G401.6 (cell line): ENCODE results near the gene RSRC2.
"Not testable (repeated sequence)": the region's sequence is repeated elsewhere in the genome, so short reads cannot be mapped to it uniquely, and the experiment has no call there.

Source experiments
- FAIRE-seq: peaks from 2 replicates; lab custom pipeline; 2012; peaks lifted over from hg19 to GRCh38; lab: Jason Lieb, UNC

RSRC2 gene

DNA sequence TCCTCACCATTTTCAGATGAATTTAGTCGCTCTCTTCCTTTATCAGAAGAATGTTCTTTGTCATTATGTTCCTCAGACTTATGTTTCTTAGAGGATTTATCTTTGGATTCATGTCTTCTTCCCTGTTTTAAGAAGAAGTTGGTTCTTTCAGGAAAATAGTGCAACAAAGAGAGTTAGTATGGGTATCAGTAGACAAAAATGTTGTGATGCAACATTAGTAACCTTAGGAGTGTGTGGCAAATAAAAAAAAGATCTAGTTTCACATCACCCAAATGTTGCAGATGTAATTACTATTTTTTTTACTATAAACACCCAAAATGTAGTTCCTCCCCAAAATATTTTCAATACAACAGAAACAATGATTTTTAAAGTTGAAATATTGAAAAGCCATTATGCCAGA lies 7.8 kb downstream of the RSRC2 start:
- no peak for FAIRE-seq

DNA sequence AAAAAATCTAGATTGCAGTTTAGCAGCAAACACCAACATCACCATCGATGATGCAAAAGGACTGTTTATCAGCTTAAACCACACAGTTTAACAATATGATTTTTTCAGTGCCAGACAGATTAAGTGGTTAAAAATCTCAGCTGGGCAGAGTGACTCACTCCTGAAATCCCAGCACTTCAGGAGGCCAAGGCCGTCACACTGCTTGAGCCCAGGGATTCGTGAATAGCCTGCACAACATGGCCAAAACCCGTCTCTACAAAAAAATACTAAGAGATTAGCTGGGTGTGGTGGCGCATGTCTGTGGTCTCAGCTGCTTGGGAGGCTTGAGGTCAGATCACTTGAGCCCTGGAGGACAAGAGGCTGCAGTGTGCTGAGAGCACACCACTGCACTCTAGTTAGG lies 8.9 kb downstream of the RSRC2 start:
- no peak for FAIRE-seq

DNA sequence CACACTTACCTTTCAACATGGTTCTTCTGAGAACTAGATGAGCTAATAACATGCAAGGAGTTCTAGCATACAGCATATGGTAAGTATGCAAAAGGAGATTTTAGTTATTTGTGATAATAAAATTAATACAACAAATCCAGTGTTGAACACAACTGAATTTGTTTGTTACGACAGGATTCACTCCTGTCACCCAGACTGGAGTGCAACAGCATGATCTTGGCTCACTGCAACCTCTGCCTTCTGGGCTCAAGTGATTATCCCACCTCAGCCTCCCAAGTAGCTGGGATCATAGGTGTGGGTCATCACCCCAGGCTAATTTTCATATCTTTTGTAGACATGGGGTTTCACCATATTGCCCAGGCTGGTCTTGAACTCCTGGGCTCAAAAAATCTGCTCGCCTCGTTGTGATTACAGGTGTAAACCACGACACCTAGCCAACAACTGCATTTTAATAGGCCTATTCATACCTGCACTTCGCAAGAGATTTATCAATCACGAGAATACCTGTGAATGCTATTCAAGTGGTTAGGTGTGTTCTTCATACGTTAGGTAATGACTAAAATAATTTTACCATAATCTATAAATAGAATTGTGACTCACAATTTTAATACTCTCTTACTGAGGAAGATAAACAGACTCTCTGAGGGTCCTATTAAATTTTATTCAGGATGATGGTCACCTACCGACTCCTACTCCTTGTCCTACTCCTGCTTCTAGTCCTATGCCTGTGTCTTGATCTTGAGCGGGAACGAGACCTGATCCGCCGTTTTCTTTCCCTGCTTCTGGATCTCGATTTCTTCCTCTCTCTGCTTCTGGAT lies 10.0 kb downstream of the RSRC2 start:
- no peak for FAIRE-seq

DNA sequence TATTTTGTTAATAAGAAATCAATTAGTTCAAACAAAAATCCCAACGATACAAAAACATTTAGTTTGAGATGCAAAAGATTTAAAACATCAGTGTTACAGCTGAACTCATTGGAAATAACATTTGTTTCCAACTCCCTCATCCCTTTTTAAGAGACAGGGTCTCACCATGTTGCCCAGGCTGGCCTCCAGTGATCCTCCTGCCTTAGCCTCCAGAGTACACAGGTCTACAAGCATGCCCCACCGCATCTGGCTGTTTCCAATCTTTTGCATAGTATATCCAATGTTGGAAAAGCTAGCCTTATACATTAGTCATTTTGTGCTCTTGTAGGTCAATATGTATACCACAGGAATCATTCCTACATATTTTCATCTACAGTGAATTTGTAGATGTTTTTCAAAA lies 11.5 kb downstream of the RSRC2 start:
- FAIRE-seq: no peak

DNA sequence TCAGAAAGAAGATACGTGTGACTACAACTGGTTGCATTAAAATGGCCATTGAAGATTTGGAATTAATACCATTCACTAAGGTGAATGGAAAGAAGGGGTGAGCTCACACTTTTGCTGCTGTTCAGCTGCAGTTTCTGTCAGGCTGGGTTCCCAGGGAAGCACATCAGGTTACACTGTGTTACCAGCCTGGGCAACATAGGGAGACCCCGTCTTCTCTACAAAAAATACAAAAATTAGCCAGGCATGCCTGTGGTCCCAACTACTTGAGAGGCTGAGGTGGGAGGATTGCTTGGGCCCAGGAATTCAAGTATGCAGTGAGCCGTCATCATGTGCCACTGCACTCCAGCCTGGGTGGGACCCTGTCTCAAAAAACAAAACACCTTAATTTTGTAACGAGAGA lies 13.1 kb downstream of the RSRC2 start:
- FAIRE-seq: no peak

DNA sequence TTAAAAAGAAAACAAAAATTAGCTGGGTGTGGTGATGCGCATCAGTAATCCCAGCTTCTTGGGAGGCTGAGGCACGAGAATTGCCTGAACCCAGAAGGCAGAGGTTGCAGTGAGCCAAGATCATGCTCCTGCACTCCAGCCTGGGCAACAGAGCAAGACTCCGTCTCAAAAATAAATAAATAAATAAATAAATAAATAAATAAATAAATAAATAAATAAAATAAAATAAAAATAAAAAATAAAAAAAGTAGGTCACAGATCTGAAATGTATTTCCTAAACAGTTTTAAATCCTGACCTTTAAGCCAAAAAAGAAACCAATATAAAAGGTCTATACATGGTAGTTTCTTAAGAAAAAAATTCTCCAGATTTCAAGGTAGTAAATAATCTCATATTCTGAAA lies 13.7 kb downstream of the RSRC2 start:
- FAIRE-seq: peak; percentile 13

DNA sequence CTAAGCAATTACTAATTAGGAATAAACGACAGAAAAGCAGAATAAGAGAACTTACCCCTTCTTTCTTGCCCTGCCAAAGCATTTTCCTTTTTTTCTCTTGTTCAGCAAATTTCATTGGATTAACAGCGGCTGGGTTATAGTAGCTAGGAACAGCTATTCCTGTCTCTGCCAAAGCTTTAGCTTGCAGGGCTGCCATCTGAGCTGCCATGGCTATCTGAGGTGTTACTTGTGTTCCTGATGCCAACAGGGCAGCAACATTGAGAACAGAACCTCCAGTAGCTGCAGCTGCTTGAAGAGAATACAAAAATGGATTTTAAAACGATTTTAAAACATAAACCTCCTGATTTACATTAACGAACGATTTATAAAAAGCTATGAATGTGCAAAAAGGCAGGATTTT lies 18.6 kb downstream of the RSRC2 start:
- FAIRE-seq: no peak

DNA sequence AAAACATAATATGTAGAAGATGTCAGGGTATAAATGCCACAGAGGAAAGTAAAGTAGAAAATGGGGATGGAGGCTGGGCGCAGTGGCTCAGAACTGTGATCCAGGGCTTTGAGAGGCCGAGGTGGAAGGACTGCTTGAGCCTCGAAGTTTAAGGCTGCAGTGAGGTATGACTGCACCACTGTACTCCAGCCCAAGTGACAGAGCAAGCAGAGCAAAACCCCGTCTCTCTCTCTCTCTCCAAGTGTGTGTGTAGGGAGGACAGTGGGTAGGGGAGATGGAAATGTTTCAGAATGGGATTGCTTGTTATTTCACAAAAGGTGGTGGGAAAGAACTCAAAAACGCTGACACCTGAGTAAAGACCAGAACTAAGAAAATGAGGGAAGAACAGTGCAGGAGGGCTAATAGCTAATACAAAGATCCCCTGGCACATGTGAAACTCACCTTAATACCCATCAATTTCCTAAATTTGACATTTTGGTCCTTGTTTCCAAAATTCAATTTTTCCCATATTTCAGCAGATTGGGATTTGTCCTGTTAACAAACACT lies 20.3 kb downstream of the RSRC2 start:
- FAIRE-seq: no peak

DNA sequence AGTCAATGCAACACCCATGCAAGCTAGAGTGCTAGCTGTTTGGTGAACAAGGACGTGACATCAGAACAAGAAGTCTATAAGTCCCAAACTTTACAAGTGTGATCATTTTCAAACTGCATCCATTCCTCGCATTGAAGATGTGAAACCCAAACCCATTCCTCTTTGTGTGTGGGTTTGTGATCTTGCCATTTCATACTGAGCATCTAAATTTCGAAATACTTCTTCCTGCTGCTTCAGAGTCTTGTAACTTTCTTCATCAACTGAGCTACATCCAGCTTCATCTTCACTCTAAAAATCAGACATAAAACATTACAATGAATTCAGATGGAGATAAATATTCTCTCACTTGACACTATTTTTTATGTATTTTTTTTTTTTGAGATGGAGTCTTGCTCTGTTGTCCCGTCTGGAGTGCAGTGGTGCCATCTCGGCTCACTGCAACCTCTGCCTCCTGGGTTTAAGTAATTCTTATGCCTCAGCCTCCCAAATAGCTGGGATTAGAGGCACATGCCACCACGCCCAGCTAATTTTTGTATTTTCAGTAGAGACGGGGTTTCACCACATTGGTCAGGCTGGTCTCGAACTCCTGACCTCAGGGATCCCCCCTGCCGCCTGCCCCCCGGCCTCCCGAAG lies 21.2 kb downstream of the RSRC2 start:
- no peak for FAIRE-seq

DNA sequence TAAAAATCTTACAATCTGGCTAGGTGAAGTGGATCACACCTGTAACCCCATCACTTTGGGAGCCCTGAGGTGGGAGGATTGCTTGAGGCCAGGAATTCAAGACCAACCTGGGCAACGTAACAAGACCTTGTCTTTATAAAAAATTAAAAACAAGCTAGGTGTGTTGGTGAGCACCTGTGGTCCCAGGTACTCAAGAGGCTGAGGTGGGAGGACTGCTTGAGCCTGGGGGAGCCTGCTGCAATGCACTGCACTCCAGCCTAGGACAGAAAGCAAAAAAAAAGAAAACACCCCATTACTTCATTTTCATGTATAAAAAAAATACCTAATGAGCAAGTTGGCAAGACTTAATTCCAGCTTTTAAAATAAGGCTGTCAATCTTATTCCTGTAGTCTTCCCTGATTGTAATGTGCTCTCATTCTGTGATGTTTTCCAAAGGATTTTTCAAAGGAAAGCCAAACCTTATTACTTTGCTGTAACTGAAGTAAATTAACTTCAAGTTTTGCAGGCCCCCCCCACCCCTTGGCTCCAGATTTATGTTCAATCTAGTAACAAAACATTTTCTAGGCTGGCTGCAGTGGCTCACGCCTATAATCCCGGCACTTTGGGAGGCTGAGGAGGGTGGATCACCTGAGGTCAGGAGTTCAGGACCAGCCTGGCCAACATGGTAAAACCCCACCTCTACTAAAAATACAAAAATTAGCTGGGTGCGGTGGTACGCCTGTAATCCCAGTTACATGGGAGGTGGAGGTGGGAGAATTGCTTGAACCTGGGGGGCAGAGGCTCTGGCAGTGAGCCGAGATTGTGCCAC lies 22.7 kb downstream of the RSRC2 start:
- FAIRE-seq: peak; percentile 28

DNA sequence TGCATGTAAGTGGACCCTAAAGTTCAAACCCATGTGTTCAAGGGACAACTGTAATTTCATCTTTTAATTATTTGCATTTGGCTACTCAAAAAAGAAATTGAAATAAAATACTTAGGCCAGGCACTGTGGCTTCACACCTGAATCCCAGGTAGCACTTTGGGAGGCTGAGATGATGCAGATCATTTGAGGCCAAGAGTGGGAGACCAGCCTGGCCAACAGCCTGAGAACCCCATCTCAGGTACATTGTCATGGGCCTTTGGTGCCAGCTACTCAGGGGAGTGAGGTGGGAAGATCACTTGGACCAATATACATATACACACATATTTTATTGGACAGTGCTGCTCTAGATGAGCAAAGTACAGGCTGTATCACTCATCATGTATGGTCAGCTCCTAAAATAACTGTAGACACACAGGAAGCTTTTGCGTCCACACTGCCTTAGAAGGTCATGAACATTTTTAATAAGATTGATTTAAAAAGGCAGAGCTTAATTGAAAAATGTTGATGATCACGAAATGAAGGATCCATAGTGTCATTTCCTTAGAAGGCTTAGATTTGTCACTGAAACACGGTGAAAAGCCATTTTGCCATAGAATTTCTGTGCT lies 23.5 kb downstream of the RSRC2 start:
- FAIRE-seq: no peak

DNA sequence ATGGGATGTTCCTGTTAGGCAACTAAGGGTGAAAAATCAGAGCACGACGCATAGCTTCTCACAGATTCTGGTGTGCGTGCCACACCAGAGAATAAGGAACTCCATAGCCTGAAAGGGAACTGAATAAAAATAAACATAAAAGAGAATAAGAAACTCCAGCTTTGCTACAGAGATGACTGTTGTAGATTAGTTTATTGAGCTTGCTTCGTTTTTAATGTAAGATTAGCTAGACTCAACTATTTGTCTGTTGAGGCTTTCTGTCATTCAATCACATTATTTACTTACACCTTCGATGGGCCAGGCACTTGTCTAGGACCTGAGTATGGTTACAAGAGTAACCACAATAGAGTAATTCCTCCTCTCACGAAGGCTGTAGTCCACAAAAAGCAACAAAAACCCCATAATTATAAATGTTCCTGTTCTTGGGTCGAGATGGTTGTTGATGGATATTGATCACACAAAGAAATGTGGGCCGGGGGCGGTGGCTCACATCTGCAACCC lies 25.2 kb downstream of the RSRC2 start:
- FAIRE-seq: no peak

DNA sequence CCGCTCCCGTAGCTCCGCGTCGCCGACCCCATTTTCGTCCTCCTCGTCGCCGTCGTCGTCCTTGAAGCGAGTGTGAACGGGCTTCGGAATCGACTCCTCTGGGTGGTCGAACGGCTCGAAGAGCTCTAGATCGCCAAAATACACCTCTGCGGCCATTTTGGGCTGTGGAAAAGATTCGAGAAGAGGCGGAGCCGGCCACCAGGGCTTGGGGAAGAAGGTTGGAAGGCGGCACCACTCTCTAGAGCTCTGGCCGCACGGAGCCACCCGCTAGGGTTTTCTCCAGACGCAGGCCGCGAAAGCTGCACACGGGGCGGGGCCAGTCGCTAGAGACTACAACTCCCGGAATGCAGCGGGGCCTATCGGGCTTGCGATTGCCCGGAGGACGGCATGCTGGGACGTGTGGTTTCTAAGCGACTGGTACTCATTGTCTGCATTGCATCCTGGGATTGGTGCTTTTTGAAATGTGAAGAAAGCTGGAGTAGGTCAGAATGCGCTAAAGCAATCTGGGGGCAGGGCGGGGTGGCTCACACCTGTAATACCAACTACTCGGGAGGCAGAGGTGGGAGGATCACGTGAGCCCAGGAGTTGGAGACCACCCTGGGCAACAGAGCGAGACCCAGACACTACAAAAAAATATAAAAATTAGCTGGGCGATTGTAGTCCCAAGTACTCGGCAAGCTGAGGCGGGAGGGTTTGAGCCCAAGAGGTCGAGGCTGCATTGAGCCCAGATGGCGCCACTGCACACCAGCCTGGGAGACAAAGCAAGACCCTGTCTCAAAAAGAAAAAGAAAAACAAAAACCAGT lies 25.8 kb downstream of the RSRC2 start, which contains the start of gene ZCCHC8:
TSS of gene ZCCHC8 (minus strand) at position 248 of the 804 bp plus-strand sequence. CDS start at position 156, 92 bp downstream.
- peak; percentile 98 for FAIRE-seq

DNA sequence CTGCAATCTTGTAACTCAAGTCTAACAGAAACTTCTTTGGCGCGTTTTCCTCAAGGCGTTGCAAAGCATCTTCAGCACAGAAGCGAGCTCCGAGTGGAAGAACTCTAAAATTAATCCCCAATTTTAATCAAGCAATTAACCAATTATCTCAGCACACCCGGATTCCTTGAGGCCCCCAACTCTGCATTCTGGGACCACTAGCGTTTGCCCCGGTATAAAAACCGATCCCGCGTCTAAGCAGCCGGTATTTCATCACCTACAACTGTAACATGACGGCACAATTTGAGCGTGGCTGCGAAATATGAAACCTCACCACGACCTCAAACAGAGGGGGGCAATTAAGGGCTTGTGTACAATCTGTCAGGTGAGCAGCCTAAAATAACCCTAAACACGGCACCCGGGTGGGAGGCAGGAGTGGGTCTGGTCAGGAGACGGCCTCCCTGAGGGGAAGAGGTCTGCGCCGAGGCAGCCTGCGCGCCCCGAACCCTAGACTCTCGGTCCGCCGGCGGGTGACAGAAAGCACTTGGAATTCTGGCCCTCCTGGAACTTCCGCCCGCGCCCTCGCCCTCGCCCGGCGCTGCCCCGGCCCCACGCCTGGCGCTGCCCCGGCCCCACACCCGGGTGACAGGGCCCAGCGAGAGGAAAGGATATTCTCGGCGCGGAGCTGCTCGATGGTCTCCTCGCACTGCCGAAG lies 26.6 kb downstream of the RSRC2 start:
- no peak for FAIRE-seq

DNA sequence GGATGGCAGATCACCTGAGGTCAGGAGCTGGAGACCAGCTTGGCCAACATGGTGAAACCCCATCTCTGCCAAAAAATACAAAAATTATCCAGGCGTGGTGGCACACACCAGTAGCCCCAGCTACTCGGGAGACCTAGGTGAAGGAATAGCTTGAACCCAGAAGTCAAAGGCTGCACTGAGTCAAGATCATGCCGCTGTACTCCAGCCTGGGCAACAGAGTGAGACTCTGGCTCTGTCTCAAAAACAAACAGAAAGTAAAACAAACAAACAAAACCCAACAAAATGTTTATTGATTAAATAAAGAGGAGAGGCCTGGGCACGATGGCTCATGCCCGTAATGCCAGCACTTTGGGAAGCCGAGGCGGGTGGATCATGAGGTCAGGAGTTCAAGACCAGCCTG lies 31.5 kb downstream of the RSRC2 start:
- FAIRE-seq: no peak

DNA sequence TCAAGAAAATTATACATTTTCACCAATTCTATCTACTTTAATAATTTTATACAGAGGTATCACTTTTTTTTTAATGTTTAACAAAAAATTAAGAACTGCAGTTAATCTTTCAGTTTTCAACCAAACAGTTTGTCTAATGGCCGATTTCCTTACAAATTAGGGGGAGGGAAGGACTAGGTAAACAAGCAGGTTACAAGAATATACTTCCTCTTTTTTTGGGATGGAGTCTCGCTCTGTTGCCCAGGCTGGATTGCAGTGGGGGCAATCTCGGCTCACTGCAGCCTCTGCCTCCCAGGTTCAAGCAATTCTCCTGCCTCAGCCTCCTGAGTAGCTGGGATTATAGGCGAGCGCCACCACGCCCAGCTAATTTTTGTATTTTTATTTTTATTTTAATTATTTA lies 33.5 kb downstream of the RSRC2 start:
- not testable (repeated sequence) for FAIRE-seq

DNA sequence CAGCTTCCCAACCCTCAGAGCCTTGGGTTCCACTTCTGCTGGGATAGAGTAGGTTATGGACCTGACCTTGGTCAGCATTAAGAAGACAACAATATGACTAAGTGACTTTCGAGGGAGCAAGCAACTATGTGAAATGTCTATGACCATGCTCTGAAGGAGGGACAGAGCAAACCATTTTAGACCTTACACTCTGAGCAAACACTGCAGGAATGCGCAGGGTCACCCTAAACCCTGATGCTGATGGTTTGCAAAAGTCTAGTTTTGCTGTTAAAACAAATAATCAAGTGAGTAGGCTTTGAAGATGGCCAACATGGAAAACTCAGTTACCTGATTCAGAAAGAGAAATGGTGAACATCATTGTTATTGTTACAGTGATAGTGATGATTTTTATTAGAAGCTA lies 34.7 kb downstream of the RSRC2 start:
- no peak for FAIRE-seq

DNA sequence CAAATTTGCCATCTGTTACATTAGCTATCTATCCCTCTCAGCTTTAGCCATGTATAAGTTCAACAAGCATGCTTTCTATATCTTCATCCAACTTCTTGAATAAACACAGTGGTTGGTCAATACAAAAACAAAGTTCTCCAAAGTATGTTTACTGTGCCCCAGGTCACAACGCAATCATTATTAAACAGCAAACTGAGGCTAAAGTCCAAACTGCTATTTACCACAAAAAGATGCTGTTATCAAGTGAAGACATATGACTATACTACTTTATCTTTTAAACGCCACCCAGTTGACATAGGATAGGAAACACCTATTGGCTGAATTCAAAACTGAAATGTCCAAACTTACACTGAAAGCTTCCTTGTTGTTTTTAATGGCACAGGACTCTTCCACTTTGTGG lies 37.7 kb downstream of the RSRC2 start:
- no peak for FAIRE-seq

DNA sequence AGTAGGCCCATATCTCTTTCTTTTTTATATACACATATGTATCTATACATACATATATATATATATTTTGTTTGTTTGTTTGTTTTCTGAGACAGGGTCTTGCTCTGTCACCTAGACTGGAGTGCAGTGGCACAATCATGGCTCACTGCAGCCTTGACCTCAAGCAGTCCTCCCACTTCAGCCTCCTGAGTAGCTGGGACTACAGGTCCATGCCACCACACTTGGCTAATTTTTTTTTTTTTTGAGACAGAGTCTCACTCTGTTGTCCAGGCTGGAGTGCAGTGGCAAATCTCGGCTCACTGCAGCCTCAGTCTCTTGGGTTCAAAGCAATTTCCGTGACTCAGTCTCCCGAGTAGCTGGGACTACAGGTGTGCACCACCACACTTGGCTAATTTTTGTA lies 38.9 kb downstream of the RSRC2 start:
- FAIRE-seq: not testable (repeated sequence)

DNA sequence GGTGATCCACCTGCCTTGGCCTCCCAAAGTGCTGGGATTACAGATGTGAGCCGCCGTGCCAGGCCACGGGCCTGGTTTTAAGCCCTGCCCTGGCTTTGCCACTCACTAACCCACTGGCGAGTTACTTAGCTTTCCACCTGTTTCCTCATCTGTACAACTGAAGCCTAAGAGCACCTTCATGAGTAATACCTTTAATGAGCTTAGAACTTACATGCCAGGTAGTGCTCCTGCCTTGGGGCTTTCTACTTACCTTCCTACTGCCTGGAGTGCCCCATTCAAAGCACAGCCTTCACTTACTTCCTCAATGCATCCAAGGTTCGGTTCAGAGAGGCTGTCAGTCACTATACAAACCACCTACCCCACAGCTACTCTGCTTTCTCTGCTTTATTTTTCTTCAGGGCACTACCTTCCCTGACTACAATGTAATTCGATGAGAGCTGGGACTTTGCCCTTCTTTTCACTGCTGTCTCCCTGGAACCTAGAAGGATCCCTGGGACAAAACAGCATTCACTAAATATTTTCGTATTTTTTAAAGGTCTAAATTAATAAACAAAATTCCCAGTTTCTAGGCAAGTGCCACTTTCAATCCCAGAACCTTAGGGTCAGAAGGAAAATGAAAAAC lies 39.8 kb downstream of the RSRC2 start:
- FAIRE-seq: no peak
